HCT116 (cell line): ENCODE data around the gene FBXL13.

Experiments used
- CEBPB ChIP-seq: IDR thresholded peaks from 2 replicates; pipeline ENCODE4 v1.6.1; 2012; ENCODE audit warnings: low read depth
- CTCF ChIP-seq, 3 experiments: fragments of 200-600 bp in 1 of 3; sonication (generic) in 1 of 3; IDR thresholded peaks in 2 of 3; conservative IDR thresholded peaks in 1 of 3; 2 replicates each; pipeline ENCODE4 v1.5.1; 2012 to 2017; ENCODE audit warnings: low read depth in 2 of 3, low read length in 2 of 3, antibody characterized with exemption in 1 of 3, borderline replicate concordance in 1 of 3, control low read depth in 1 of 3, mild to moderate bottlenecking in 1 of 3, mixed read lengths in 1 of 3, mixed run types in 1 of 3, moderate library complexity in 1 of 3; ENCODE audit not compliant: insufficient read depth in 1 of 3
- EZH2 ChIP-seq: fragments of 200-600 bp; sonication (generic); IDR thresholded peaks from 2 replicates; pipeline ENCODE4 v1.6.1; 2017; ENCODE audit warnings: antibody characterized with exemption, mixed run types
- MAX ChIP-seq: IDR thresholded peaks from 2 replicates; pipeline ENCODE4 v1.6.1; 2012
- POLR2A ChIP-seq: IDR thresholded peaks from 2 replicates; pipeline ENCODE4 v1.7.0; 2011; ENCODE audit warnings: borderline replicate concordance; ENCODE audit not compliant: insufficient read depth, insufficient read length; ENCODE audit errors: extremely low read depth
- POLR2AphosphoS5 ChIP-seq: IDR thresholded peaks from 2 replicates; pipeline ENCODE4 v1.6.1; 2011; ENCODE audit warnings: mild to moderate bottlenecking, low read depth, low read length, moderate library complexity
- SIN3A ChIP-seq: IDR thresholded peaks from 2 replicates; pipeline ENCODE4 v1.6.1; 2012; ENCODE audit warnings: low read depth
- YY1 ChIP-seq: IDR thresholded peaks from 2 replicates; pipeline ENCODE4 v1.6.1; 2011; ENCODE audit warnings: low read length, low read depth, moderate library complexity, mild to moderate bottlenecking; ENCODE audit not compliant: insufficient replicate concordance; ENCODE audit errors: extremely low read depth

GRCh38 chr7:102895602-102896001 is 179.0 kb downstream of the FBXL13 start:
- TF ChIP-seq SIN3A, result no peak
- TF ChIP-seq EZH2, result no peak
- TF ChIP-seq YY1, result no peak
- no peak for TF ChIP-seq POLR2A
- TF ChIP-seq CTCF (IDR thresholded peaks at IDR 0.05 in 2 of 3, conservative IDR thresholded peaks at IDR 0.05 in 1 of 3; ENCODE audit: borderline replicate concordance in 1 of 3, insufficient read depth in 1 of 3, low read depth in 2 of 3, low read length in 2 of 3), result no peak
- no peak for TF ChIP-seq CEBPB
- no peak for TF ChIP-seq MAX
- TF ChIP-seq POLR2AphosphoS5, result no peak
